ENCODE data around the gene KCTD6. TPM values are rescaled to one million over a fixed set of nuclear protein-coding genes. Genes with fewer than 3 reads are reported as not detected.

KCTD6 gene
- total and polyA plus RNA-seq, 10 donors, result 7.3 to 23.5 (median 10.9) TPM

GRCh38 chr3:58528629-58529028, 36.7 kb downstream of the KCTD6 start:
- H3K4me1 ChIP-seq, result peaks cover 0 to 18% (median 8%) of the 10 kb centered on the region in 6 donors
- 22 to 43% (median 35%) methylated on average over 4 to 6 of the region's 6 CpGs for WGBS, 5 donors
- intact Hi-C loops (cut with DNase I; ENCODE audit: low total_unique reads), result no loop called here
- DNase-seq, result no peak
- H3K9me3 ChIP-seq, result no peaks in the 10 kb centered on the region
- TF ChIP-seq POLR2A (IDR thresholded peaks at IDR 0.05), result no peak
- TF ChIP-seq CTCF (IDR thresholded peaks at IDR 0.05 in 8 of 11, conservative IDR thresholded peaks at IDR 0.05 in 3 of 11), result no peak
- no peak for TF ChIP-seq POLR2AphosphoS5 (IDR thresholded peaks at IDR 0.05)
- H3K36me3 ChIP-seq, result no peaks in the 10 kb centered on the region
- H3K27me3 ChIP-seq (replicated peaks in 1 of 7), result no peaks in the 10 kb centered on the region
- no peak overlapping the region for H3K4me3 ChIP-seq
- H3K27ac ChIP-seq, result no peak overlapping the region

GRCh38 chr3:58529516-58530353, 37.8 kb downstream of the KCTD6 start:
- TF ChIP-seq CTCF (IDR thresholded peaks at IDR 0.05 in 8 of 11, conservative IDR thresholded peaks at IDR 0.05 in 3 of 11) (no peak), POLR2A (IDR thresholded peaks at IDR 0.05) (no peak), POLR2AphosphoS5 (IDR thresholded peaks at IDR 0.05) (no peak)
- peaks cover 0 to 18% (median 8%) of the 10 kb centered on the region in 6 donors for H3K4me1 ChIP-seq
- no peak overlapping the region for H3K4me3 ChIP-seq
- intact Hi-C loops (cut with DNase I; ENCODE audit: low total_unique reads), result loop anchor here (10.0 kb wide), 2 partner anchors 65 to 205 kb away; no protein-coding TSS in a partner anchor
- H3K9me3 ChIP-seq, result no peaks in the 10 kb centered on the region
- no peak for DNase-seq
- H3K27me3 ChIP-seq (replicated peaks in 1 of 7), result no peaks in the 10 kb centered on the region
- H3K27ac ChIP-seq, result no peak overlapping the region
- 86 to 94% (median 92%) methylated on average over 13 to 15 of the region's 15 CpGs for WGBS, 5 donors
- H3K36me3 ChIP-seq, result no peaks in the 10 kb centered on the region

- Histone ChIP-seq H3K9me3 (no peaks in the 10 kb centered on the region), H3K4me1 (peaks cover 0 to 18% (median 8%) of the 10 kb centered on the region in 6 donors), H3K27ac (no peak overlapping the region), H3K4me3 (no peak overlapping the region), H3K27me3 (replicated peaks in 1 of 7) (no peaks in the 10 kb centered on the region), H3K36me3 (no peaks in the 10 kb centered on the region)
- WGBS, 5 donors, result 75 to 97% (median 92%) methylated on average over 4 to 18 of the region's 18 CpGs
- DNase-seq, result no peak
- intact Hi-C loops (cut with DNase I; ENCODE audit: low total_unique reads), result loop anchor here (10.0 kb wide), 2 partner anchors 66 to 206 kb away; no protein-coding TSS in a partner anchor
- TF ChIP-seq POLR2A (IDR thresholded peaks at IDR 0.05) (no peak), POLR2AphosphoS5 (IDR thresholded peaks at IDR 0.05) (no peak), CTCF (IDR thresholded peaks at IDR 0.05 in 8 of 11, conservative IDR thresholded peaks at IDR 0.05 in 3 of 11) (no peak)
These were observed 38.5 kb downstream of the KCTD6 start for GRCh38 chr3:58530354-58530865.

DNA sequence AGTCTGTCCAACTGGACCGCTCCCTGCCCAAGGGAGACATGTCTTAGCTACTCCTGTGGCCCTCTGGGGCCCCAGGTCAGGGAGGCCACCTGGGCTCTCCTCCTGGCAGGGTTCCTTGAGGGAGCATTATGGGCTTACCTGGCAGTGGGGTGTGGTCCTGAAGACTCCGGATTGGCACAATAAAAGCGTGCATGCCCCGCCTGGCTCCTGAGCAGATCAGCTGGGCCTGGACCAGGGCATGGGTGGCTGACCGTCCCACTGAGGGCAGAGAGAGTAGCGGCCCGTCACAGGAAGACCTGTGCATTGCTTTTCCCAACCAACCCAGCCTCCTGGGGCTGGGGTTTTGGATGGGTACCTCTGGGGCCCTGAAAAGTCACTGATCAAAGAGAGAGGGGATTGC, 39.7 kb downstream of the KCTD6 start:
- H3K9me3 ChIP-seq, result no peaks in the 10 kb centered on the region
- H3K4me3 ChIP-seq, result no peak overlapping the region
- H3K36me3 ChIP-seq, result no peaks in the 10 kb centered on the region
- TF ChIP-seq POLR2AphosphoS5 (IDR thresholded peaks at IDR 0.05) (no peak), POLR2A (IDR thresholded peaks at IDR 0.05) (no peak), CTCF (IDR thresholded peaks at IDR 0.05 in 8 of 11, conservative IDR thresholded peaks at IDR 0.05 in 3 of 11) (no peak)
- H3K27me3 ChIP-seq (replicated peaks in 1 of 7), result no peaks in the 10 kb centered on the region
- 91 to 96% (median 93%) methylated on average over 5 to 7 of the region's 7 CpGs for WGBS, 5 donors
- intact Hi-C loops (cut with DNase I; ENCODE audit: low total_unique reads), result loop anchor here (10.0 kb wide), 2 partner anchors 67 to 207 kb away; no protein-coding TSS in a partner anchor
- H3K4me1 ChIP-seq, result peaks cover 0 to 28% (median 8%) of the 10 kb centered on the region in 6 donors
- no peak for DNase-seq
- H3K27ac ChIP-seq, result no peak overlapping the region
